ENCODE measurements around the gene RNF220. TPM values are rescaled to one million over a fixed set of nuclear protein-coding genes. Genes with fewer than 3 reads are reported as not detected.

RNF220 gene
- total RNA-seq, 1 donor from 2014 or later: 62.6 TPM

GRCh38 chr1:44424747-44425146 lies 19.7 kb downstream of the RNF220 start:
- Histone ChIP-seq H3K4me1 (peaks cover 48% of the 10 kb centered on the region), H3K27ac (replicated peaks) (peak overlapping the region; percentile 68), H3K9me3 (replicated peaks) (no peaks in the 10 kb centered on the region), H3K27me3 (ENCODE audit: low read depth) (peaks cover 47% of the 10 kb centered on the region), H3K36me3 (no peaks in the 10 kb centered on the region), H3K4me3 (no peak overlapping the region)
- DNase-seq: no peak
- intact Hi-C loops (cut with micrococcal nuclease): loop anchor here (10.0 kb wide), 1 partner anchor 60 kb away; no protein-coding TSS in a partner anchor
- no peak for TF ChIP-seq CTCF (IDR thresholded peaks at IDR 0.05; ENCODE audit: borderline replicate concordance)

GRCh38 chr1:44425341-44426082 lies 20.5 kb downstream of the RNF220 start:
- no peaks in the 10 kb centered on the region for H3K9me3 ChIP-seq (replicated peaks)
- TF ChIP-seq CTCF (IDR thresholded peaks at IDR 0.05; ENCODE audit: borderline replicate concordance): no peak
- H3K4me1 ChIP-seq: peaks cover 48% of the 10 kb centered on the region
- peak; percentile 28 for DNase-seq
- no peak overlapping the region for H3K27ac ChIP-seq (replicated peaks)
- no peaks in the 10 kb centered on the region for H3K36me3 ChIP-seq
- H3K27me3 ChIP-seq (ENCODE audit: low read depth): peaks cover 44% of the 10 kb centered on the region
- H3K4me3 ChIP-seq: no peak overlapping the region
- intact Hi-C loops (cut with micrococcal nuclease): loop anchor here (10.0 kb wide), 1 partner anchor 59 kb away; no protein-coding TSS in a partner anchor

- H3K4me3 ChIP-seq: no peak overlapping the region
- peaks cover 33% of the 10 kb centered on the region for H3K27me3 ChIP-seq (ENCODE audit: low read depth)
- H3K27ac ChIP-seq (replicated peaks): no peak overlapping the region
- intact Hi-C loops (cut with micrococcal nuclease): no loop called here
- no peak for TF ChIP-seq CTCF (IDR thresholded peaks at IDR 0.05; ENCODE audit: borderline replicate concordance)
- no peaks in the 10 kb centered on the region for H3K4me1 ChIP-seq
- no peak for DNase-seq
- no peaks in the 10 kb centered on the region for H3K36me3 ChIP-seq
- H3K9me3 ChIP-seq (replicated peaks): no peaks in the 10 kb centered on the region
Measured at GRCh38 chr1:44431861-44432260, 26.8 kb downstream of the RNF220 start.

- intact Hi-C loops (cut with micrococcal nuclease): no loop called here
- no peaks in the 10 kb centered on the region for H3K4me1 ChIP-seq
- H3K4me3 ChIP-seq: no peak overlapping the region
- H3K36me3 ChIP-seq: no peaks in the 10 kb centered on the region
- no peak for TF ChIP-seq CTCF (IDR thresholded peaks at IDR 0.05; ENCODE audit: borderline replicate concordance)
- no peaks in the 10 kb centered on the region for H3K9me3 ChIP-seq (replicated peaks)
- no peak overlapping the region for H3K27ac ChIP-seq (replicated peaks)
- peaks cover 20% of the 10 kb centered on the region for H3K27me3 ChIP-seq (ENCODE audit: low read depth)
- no peak for DNase-seq
Measured at GRCh38 chr1:44433209-44433608, 28.2 kb downstream of the RNF220 start.

- no peak for TF ChIP-seq CTCF (IDR thresholded peaks at IDR 0.05; ENCODE audit: borderline replicate concordance)
- no peak for DNase-seq
- no peaks in the 10 kb centered on the region for H3K36me3 ChIP-seq
- no peaks in the 10 kb centered on the region for H3K4me1 ChIP-seq
- intact Hi-C loops (cut with micrococcal nuclease): no loop called here
- H3K27me3 ChIP-seq (ENCODE audit: low read depth): no peaks in the 10 kb centered on the region
- H3K4me3 ChIP-seq: no peak overlapping the region
- H3K9me3 ChIP-seq (replicated peaks): no peaks in the 10 kb centered on the region
- no peak overlapping the region for H3K27ac ChIP-seq (replicated peaks)
Measured at GRCh38 chr1:44436401-44437106, 31.5 kb downstream of the RNF220 start.

All from left ventricle myocardium inferior (tissue), 1 donor.